Measurements from ENCODE around the gene FBXO31.

The FBXO31 gene

DNA sequence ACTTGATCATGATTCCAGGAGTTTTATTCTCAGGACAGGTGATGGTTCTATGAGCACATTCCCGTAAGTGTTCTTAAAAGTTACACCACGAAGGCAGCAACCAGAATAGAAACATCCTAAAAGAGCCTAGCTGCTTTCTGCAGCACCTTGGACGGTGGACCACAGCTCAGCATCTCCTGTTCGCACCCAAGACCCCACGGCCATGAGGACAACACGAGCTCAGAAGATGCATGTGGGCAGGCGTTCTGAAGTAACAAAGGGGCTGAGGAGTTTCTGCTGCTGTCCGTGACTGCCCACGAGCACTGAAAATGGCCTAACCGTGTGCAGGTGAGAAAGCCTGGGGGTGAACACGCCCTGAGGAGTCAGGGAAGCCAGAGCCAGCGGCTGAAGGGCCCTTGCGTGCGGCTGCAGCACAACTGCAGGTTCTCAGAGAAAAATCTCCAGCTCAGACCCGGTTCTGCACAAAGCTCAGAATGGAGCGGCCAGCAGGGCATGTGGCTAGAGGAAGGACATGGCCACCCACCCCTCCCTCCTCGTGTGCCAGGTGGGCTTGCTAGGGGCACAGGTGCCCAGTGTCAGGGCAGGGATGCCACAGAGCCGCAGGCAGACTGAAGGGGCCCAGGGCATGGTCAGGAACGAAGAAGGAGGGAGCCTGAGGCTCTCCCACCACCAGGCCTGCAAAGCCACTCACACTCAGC is 55.6 kb downstream of the FBXO31 start:
- no peak for DNase-seq (ENCODE audit: low spot score)

DNA sequence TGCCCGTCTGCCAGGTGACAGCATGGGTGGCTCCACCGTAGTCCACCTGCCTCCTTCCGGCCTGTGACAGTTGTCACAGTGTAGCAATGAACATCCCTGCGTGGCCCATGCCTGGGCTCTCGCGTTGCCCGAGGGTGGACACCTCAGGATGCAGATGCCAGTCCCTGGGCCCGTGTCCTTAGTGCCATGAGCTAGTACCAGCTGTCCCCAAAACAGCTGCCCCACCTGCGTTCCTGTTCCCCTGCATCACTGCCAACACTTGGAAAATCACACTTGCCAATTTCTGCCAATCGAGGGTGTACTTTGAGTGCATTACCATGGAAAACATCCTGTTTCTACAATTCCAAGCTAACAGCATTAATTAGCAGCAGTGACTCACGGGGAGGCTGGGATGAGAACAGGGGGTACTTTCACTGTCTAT is 57.4 kb downstream of the FBXO31 start:
- no peak for DNase-seq (ENCODE audit: low spot score)

DNA sequence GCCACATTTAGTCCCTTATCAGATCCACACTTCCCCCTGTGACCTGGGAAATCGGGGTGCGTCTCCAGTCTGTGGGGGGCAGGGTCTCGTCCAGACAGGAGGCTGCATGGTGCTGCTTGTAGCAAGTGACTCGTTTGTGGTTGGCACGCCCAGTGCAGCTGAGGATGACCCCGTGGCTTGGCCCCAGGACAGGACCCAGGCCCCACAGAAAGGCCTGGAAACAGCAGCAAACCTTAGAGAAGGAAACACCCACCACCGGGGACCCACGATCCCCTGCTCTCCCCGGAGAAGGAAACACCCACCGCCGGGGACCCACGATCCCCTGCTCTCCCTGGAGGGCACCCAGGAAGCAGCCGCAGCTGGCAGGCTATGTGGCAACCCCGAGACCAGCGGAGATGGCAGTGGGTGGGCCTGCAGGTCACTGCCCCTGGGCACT is 58.1 kb downstream of the FBXO31 start:
- DNase-seq (ENCODE audit: low spot score): no peak

DNA sequence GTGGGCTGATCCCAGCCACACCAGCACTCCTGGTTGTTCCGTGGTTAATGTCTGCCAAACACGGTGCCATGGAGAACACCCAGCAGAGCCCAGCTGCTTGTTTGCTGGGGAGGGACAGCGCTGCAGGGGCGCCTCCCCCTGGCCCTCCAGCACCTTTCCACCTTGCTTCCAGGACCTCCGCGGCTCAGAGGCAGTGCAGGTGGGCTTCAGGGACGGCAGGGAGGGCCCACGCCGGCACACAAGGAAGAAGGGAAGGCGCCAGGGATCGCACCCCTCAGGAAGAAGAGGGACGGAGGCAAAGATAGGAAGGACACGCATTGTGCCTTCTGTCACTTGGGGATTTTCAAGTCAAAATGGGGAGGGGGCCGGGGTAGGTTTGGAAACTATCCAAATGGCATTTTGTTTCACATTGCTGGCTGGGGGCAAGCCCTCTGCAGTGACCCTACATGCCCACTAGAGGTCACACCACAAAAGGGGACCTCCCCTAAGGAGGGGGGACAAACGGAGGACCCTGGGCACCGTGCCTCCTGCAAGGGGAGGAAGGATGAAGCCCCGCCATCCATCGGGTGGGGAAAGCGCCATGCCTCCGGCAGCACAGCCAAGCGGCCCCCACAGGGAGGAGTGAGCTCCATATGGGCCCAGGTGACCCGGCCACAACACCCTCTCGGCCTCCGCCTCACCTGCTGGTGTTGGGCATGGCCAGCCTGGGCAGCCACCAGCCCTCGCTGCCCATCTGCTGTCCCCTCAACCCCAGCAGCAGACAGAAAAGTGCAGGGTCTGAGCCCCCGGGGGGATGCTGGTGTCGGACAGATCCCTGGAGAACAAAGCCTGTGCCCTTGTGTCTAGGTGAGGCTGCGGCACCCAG is 58.9 kb downstream of the FBXO31 start:
- peak; percentile 94 for DNase-seq (ENCODE audit: low spot score)

DNA sequence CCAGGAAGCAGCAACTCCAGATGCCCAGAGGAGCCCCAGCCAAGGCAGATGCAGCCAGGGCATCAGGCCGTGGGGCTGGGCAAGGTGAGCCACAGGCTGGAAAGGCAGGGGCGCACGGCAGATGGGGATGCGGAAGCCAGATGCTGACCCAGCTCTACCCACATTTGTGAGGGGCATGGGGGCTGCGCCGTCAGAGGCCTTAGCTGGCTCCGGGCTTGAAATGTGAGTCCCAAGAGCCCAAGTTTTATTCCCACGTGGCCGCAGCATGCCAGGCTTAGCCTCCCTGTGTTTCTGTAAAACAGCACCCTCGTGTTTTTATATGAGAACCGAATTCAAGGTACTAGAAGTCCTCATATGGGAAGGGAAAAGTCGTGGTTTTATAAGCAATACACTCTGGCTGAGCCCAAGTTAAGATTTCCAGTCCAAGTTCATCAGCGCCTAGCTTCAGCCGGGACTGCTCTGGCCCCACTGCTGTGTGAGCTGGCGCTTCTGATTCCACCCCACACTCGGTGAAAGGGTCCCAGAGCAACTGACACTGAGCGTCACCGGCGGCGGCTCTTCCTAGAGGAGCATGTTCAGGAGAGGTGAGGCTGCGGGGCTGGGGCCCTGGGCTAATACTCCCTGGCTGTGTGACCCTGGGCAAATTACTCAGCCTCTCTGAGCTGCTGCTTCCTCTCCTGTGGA is 59.7 kb downstream of the FBXO31 start:
- no peak for DNase-seq (ENCODE audit: low spot score)

DNA sequence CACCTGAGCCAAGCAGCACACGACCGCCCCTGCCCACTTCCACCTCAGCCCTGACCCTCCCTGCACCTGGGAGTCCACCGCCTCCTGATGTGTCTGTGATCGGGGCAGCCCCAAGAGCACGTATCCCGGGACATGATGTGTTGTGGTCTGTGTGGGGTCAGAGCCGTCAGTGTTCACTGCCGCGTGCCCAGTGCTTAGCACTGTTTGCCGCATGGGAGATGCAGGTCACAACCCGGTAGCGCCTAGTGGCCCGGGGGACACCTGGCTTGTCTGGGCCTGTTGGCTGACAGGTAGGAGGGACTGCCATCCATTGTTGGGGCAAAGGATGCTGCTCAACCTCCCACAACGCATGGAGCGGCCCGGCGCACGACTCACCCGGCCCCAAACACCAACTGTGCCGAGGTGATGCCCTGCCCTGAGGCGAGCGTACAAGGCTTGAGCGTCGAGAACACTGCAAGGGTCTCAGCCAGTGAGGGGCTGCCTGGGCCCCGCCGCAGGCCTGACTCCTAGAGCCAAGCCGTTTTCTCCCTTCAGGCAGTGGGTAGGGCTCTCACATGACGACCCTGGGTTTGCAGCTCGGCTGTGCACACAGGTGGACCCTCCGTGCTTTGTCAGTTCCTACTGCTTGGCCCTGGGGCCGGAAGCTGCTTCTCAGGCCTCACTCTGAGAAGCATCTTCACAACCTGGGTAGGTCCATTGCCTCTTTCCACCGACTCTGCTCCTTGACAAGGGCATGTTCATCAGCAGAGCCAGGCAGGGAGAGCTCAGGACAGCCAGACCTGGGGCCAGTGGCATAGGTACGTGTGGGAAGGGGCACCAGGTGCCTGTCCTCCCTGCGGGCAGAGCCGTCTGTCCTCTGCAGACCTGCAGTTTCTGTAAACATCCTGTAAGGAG is 60.5 kb downstream of the FBXO31 start:
- no peak for DNase-seq (ENCODE audit: low spot score)

DNA sequence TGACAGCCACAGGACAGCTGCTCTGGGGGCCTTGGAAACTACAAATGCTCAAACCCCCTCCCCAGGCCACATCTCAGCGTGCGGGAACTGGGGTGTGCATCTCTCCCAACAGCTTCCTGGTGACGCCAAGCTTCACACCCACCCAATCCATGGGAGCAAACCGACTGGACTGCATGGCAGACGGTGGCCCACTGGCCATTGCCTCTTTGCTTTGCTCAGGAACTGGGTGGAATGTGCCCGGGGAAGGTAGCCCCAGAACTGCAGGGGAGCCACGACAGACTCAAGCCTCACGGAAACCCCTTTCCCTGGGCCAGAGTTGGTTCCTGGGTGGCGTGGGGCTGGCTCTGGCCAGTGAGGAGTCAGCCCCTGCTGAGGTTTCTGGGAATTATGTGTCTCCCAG is 61.2 kb downstream of the FBXO31 start:
- DNase-seq (ENCODE audit: low spot score): no peak

DNA sequence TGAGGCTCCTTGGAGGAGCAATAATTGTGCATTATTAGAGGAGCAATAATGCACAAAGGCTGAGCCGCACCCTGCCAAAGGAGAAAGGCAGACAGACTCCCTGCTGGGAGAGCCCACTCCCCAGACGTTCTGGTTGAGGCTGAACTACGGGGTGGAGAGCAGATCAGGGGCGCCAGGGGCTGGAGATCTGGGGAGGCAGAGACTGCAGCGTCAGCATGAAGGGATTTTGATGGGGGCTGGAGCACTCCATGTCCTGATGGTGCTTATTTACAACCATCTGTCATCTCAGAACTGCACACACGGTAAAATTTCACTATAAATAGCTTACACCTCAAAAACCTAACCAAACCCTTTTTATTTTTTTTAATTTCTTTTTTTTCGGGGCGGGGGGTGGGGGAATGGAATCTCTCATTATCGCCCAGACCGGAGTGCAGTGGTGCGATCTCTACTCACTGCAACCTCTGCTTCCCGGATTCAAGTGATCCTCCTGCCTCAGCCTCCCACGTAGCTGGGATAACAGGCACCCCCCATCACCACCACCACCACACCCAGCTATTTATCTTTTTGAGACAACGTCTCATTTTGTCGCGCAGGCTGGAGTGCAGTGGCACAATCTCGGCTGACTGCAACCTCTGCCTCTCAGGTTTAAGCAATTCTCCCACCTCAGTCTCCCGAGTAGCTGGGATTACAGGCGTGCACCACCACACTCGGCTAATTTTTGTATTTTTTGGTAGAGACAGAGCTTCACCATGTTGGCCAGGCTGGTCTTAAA is 62.1 kb downstream of the FBXO31 start:
- DNase-seq (ENCODE audit: low spot score): no peak

DNA sequence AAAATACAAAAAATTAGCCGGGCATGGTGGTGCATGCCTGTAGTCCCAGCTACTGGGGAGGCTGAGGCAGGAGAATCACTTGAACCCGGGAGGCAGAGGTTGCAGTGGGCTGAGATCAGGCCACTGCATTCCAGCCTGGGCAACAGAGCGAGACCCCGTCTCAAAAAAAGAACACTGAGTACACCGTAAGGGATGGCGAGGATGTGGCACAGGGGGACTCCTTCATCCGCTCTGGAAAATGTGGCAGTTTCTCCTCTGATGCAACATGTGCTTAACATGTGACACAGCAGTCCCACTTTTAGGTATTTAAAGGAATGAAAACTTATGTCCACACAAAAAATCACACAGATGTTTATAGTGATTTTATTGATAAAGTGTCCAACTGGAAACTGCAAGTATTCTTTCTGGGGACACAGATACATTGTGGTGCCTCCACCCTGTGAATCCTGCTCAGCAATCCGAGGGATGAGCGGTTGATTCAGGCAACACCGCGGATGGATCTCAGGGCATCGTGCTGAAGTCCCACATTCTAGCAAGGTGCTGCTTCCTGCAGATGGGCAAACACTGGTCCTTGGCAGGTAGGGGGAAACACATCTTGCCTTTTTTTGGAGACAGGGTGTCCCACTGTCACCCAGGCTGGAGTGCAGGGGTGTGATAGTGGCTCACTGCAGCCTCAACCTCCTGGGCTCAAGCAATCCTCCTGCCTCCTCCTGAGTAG is 62.9 kb downstream of the FBXO31 start:
- DNase-seq (ENCODE audit: low spot score): no peak

DNA sequence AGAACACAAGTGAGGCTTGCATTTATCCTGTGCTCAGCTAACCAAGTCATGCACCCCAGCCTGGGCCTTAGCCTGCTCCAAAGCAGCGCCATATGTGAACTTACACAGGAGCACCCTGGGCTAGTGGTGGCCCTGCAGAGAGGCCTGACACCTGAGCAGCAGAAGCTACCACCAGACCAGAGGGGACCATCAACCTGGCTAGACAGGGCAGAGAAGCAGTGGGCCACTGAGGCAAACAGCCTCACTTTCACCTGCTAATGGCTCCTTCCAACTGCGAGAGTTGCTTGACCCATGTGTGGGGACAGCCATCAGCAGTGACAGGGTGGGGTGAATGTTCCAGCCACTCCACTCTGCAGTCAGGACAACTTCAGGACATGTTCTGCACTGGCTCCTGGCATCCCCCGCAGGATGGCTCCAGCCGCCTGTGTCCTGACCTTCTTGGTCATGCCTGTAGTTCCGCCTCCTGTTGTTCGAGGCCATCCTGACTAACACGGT is 63.5 kb downstream of the FBXO31 start:
- DNase-seq (ENCODE audit: low spot score): no peak

DNA sequence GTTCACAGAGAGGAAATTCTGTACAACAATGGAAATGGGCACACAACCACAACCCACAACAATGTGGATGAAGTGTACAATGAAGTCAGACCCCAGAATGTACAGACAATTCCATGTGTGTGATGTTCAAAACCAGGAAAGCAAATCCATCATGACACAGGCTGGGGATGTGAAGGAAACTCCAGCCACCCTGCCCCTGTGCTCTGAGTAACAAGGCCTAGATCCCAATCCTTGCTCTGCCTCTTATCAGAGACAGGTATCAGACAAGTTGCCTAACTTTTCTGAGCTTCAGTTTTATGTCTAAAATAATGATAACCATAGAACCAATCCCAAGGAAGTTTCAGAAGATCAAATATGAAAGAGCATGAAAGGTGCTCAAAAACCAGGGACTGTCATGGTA is 64.6 kb downstream of the FBXO31 start:
- DNase-seq (ENCODE audit: low spot score): no peak

DNA sequence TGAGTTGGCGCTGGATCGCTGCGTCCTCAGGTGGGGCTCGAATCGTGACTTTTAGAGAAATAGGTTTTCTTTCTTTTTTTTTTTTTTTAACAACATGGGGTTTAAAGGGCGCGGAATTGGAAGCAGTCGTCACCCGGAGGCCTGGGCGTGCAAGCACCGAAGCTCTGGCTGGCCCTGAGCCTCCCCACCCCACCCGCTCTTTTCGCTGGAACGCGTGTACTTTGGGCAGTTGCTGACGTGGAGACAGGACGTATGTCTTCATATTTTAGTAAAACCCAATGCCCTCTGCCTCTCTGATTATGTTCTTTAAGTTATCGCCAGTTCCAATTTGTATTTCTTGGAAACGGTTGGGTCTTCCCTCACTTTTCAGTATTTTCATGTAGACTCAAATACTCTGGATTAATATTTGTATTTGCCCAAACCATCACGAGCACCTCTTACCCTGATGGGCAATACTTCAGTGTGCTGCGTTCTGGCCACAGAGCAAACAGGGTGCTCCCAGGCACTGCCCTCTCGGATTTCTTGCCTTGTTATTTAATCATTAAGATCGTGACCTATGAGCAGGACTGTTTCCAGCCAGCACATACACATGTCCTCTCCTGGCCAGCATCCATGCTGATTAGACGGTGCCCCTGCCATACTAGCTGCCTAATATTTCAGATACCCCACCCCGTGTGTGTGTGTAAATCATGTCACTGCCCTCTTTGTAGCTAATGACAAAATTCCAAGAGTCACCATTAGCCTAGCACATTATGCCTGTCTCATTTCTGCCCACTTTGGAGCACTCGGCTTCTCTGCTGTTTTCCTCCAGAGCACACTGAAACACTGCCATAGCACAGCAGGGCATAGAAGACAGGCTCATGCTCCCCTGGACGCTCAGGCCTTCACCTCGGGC is 65.6 kb downstream of the FBXO31 start:
- DNase-seq (ENCODE audit: low spot score): no peak

DNA sequence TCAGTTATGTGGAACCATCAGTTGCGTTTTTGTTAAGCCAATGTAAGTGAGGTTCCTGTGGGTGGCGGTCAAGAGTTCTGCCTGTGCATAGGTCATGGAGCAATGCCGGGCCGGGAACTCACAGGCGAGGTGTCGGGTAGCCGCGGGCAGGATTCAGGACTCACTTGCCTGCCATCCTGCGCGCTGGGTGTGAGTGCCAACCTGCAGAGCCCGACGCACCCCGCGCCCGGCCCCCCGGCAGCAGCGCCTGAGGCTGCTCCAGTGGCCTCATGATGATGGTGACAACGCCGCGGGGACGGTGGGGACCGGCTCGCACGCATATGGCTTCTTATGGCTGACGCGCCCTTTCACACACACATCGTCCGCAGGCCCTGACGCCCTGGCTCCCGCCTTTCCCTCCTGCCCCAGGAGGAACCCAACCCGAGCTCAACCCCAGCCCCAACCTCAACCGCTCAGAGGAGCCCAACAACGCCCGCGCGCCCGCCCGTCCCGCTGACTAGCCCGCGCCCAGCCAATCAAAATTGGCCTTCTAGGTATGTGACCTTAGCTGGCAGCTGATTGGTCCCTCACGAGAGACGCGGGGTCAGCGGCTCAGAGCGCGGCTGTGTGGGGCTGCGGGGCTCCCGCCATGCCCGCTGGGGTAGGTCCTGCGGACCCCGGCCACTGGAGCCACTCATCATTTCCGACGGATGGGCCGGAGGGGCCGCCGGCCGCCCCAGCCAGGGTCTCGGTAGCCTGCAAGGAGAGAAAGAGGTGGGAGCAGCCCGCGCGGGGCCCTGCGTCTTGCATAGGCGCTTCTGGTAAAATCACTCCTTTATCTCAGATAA is 66.4 kb downstream of the FBXO31 start, which contains the start of gene C16orf95:
Gene C16orf95 (minus strand): TSS at position 470 of the 827 bp plus-strand sequence. CDS start 150 bp downstream, at position 320.
- peak; percentile 99 for DNase-seq (ENCODE audit: low spot score)

DNA sequence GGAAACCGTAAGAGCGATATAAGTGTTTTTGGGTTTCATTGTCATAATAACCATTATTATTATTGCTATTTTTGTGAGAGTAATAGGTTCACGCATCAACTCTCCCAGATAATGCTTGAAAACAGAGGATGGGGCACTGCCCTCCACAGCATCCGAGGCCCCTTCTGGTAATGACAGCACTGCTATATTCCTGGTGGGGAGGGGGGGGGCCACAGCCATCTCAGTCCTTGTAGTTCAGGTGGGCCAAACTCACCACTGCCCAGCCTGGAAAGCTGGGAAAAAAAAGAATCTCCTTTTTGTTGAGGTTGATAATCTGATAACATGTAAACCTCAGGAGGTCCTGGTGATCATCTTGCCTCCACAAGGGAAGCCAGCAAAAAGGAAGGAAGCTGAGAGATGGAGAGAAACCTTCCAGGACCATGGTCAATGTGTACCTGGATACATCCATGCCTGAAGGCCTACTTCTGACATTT is 67.1 kb downstream of the FBXO31 start:
- DNase-seq (ENCODE audit: low spot score): no peak

DNA sequence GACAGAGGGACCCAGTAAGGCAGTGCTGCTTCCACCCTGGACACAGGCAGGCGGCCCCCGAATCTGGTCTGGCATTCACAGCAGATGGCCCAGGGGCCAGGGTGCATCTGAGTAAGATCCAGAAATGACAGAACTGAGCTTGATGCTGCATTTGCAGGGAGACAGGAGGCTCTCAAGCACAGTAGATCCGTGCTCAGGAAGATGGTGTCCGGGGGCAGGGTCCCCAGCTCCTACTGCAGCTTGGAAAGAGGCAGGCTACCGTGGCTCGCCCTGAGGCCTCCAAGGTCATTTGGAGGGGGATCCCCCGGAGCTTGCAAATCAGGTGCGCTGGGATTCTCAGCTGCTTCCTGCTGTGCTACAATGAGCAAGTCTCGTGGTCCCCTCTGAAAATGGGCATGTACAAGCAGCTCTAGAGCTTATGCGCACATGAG is 68.6 kb downstream of the FBXO31 start:
- DNase-seq (ENCODE audit: low spot score): no peak

DNA sequence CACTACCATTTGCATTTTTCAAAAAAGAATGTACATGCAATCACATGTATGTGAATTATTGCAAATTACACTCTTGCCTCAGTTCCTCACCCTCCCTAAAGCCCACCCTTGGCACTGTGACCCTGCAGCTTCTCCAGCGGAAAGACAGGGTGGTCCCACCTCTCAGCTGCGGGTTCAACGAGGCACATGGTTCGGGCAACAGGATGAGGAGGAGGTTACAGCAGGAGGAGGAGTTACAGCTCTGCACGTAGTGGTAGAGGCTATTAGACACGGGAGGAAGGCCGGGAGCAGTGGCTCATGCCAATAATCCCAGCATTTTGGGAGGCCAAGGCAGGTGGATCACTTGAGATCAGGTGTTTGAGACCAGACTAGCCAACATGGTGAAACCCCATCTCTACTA is 71.6 kb downstream of the FBXO31 start:
- DNase-seq (ENCODE audit: low spot score): no peak

DNA sequence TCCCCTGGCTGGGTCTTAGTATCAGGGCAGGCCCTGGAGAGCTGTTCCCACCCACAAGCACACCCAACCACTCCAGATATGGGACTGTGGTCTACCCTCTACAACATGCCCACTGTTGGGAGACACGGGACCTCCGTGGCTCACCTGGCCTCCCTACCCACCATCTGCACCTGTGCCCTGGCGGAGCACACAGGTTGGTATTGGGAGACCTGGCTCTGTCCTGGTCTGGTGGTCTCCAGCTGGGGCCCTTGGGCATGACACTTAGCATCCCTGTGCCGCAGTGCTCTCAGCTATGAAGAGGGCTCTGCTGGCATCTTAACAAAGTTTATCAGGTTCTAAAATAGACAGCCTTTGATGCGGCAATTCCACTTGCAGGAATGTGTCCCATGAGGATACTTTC is 72.2 kb downstream of the FBXO31 start:
- no peak for DNase-seq (ENCODE audit: low spot score)

DNA sequence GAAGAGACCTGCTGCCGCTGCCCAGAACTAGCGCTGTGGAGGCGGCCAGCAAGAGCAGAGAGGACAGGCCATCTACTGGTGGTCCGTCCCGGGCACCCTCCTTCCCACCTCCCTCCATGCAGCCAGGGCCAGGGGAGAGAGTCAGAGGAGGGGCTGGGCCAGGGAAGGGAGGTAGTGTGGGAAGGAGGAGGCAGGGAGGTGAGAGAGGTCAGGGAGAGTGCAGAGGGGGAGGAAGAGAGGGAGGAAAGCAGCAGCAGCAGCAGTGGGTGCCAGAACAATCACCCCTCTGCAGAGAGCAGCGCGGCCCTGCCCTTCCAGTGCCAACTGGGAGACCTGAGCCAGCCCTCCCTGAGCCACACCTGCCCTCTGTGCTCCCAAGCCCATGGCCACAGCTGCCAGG is 73.0 kb downstream of the FBXO31 start:
- DNase-seq (ENCODE audit: low spot score): no peak
